ENCODE results near the gene RNF212.

DNA sequence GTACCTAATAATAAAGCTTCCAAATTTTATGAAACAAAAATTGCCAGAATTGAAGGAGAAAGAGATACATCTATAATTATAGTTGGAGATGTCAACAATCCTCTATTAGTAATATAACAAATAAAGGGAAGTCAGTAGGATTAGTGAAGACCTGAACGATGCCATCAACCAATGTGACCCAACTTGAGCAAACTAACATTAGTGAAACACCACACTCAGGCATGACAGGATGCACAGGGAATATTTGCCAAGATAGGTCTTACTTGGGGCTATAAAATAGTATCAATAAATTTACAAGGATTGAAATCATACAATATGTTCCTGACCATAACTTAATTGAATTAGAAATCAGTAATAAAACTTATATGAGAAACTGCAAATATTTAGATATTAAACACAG lies 47.0 kb upstream of the RNF212 start:
- TF ChIP-seq CTCF (IDR thresholded peaks at IDR 0.05) = no peak
- TF ChIP-seq POLR2A (IDR thresholded peaks at IDR 0.05) = no peak
